Activated T-helper 17 cell treated with anti-CD3 and anti-CD28 coated beads, Interleukin-2, amount 50 U/mL, for 72 hours (primary cell): ENCODE measurements around the gene POC1B. TPM values are rescaled to one million over a fixed set of nuclear protein-coding genes. Genes with fewer than 3 reads are reported as not detected.

Experiments used
- ATAC-seq: fragments of 150-1000 bp; cut with Tn5 transposase; replicated peaks from 2 replicates; pipeline ENCODE4 v1.10.0; 2021; ENCODE audit warnings: mild to moderate bottlenecking, moderate library complexity
- H3K27ac Mint-ChIP-seq: one replicate; pipeline ENCODE4 v1.8.0; 2022; ENCODE audit warnings: mixed read lengths
- H3K27me3 Mint-ChIP-seq: one replicate; pipeline ENCODE4 v1.8.0; 2022; ENCODE audit warnings: mixed read lengths
- H3K36me3 Mint-ChIP-seq: one replicate; pipeline ENCODE4 v1.8.0; 2022; ENCODE audit warnings: low read depth, mild to moderate bottlenecking, mixed read lengths
- H3K4me1 Mint-ChIP-seq: one replicate; pipeline ENCODE4 v1.8.0; 2022; ENCODE audit warnings: mixed read lengths
- H3K4me3 Mint-ChIP-seq: one replicate; pipeline ENCODE4 v1.8.0; 2022; ENCODE audit warnings: mild to moderate bottlenecking, mixed read lengths
- H3K9me3 Mint-ChIP-seq: one replicate; pipeline ENCODE4 v1.8.0; 2022; ENCODE audit warnings: mixed read lengths
- total RNA-seq, 2 donors: library from RNA; stranded (reverse); gene quantifications; one replicate each; pipeline ENCODE4 v1.2.3, GENCODE V29; 2022

POC1B gene
- total RNA-seq, 2 donors from 2014 or later: 47.5 to 54.3 TPM

GRCh38 chr12:89373763-89374572, 151.9 kb downstream of the POC1B start:
- peaks cover 17% of the 10 kb centered on the region for H3K4me1 Mint-ChIP-seq

GRCh38 chr12:89372584-89373370, 153.1 kb downstream of the POC1B start:
- Mint-ChIP-seq H3K27me3 (no peaks in the 10 kb centered on the region), H3K4me1 (peaks cover 17% of the 10 kb centered on the region), H3K36me3 (no peaks in the 10 kb centered on the region), H3K27ac (peak overlapping the region; percentile 44), H3K9me3 (no peaks in the 10 kb centered on the region), H3K4me3 (no peak overlapping the region)
- ATAC-seq: no peak

More at GRCh38 chr12:89373763-89374572, 151.9 kb downstream of the POC1B start:
- Mint-ChIP-seq H3K36me3 (no peaks in the 10 kb centered on the region), H3K9me3 (no peaks in the 10 kb centered on the region), H3K27me3 (no peaks in the 10 kb centered on the region), H3K27ac (no peak overlapping the region), H3K4me3 (no peak overlapping the region)
- no peak for ATAC-seq

DNA sequence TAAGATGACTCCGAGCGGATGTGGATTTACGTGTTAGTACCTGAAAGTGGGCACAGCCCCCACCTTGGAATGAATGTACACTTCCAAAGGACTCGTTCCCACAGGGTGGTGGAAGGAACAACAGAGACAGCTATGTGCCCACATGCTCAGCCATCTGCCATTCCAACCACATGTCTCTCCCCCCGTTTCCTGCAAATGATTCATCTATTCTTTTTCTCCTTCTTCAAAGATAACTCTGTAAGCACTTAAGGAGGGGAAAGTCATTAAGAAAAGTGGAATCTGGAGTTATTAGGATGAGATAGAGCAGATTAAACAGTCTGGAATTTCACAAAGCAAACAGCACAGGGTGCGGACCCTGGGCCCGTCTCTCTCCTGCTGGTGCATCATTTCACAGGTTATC, 155.0 kb downstream of the POC1B start:
- H3K27ac Mint-ChIP-seq: no peak overlapping the region
- peaks cover 4% of the 10 kb centered on the region for H3K4me1 Mint-ChIP-seq
- H3K4me3 Mint-ChIP-seq: no peak overlapping the region
- ATAC-seq: no peak
- H3K9me3 Mint-ChIP-seq: no peaks in the 10 kb centered on the region
- no peaks in the 10 kb centered on the region for H3K36me3 Mint-ChIP-seq
- no peaks in the 10 kb centered on the region for H3K27me3 Mint-ChIP-seq

- no peak overlapping the region for H3K4me3 Mint-ChIP-seq
- no peak overlapping the region for H3K27ac Mint-ChIP-seq
- no peaks in the 10 kb centered on the region for H3K27me3 Mint-ChIP-seq
- no peaks in the 10 kb centered on the region for H3K4me1 Mint-ChIP-seq
- no peak for ATAC-seq
- no peaks in the 10 kb centered on the region for H3K9me3 Mint-ChIP-seq
- H3K36me3 Mint-ChIP-seq: no peaks in the 10 kb centered on the region
Measured at GRCh38 chr12:89370421-89370831, 155.4 kb downstream of the POC1B start.

Other genes with a start within 250 kb of the POC1B start
- 10 to 100 TPM; 68.4 to 94.1 TPM for gene DUSP6, start 173.5 kb downstream of the POC1B start, total RNA-seq
- gene GALNT4, start 1.3 kb downstream of the POC1B start, total RNA-seq: 10 to 100 TPM; 15.1 to 16.7 TPM
- 10 to 100 TPM; 21.1 to 27.0 TPM for gene ATP2B1, start 182.8 kb upstream of the POC1B start, total RNA-seq